Neural cell (in vitro differentiated cells): Measurements from ENCODE around the gene ZNHIT2.

Experiments used
- EP300 ChIP-seq: fragments of 450-650 bp; conservative IDR thresholded peaks from 2 replicates; pipeline ENCODE4 v1.6.1; 2014; ENCODE audit warnings: antibody characterized with exemption, mild to moderate bottlenecking, moderate library complexity; ENCODE audit not compliant: poor library complexity, severe bottlenecking
- EZH2 ChIP-seq: fragments of 200-600, 300-800 bp; shearing (Covaris generic), sonication (generic); IDR thresholded peaks from 2 replicates; pipeline ENCODE4 v1.6.1; 2014; ENCODE audit warnings: antibody characterized with exemption, low read length, borderline replicate concordance, mild to moderate bottlenecking; ENCODE audit not compliant: insufficient read depth, poor library complexity, severe bottlenecking
- MXI1 ChIP-seq: fragments of 450-650 bp; conservative IDR thresholded peaks from 2 replicates; pipeline ENCODE4 v1.6.1; 2014; ENCODE audit warnings: antibody characterized with exemption, mild to moderate bottlenecking; ENCODE audit not compliant: poor library complexity, severe bottlenecking
- POLR2AphosphoS5 ChIP-seq: IDR thresholded peaks from 2 replicates; pipeline ENCODE4 v1.6.1; 2012
- SMC3 ChIP-seq: fragments of 450-650 bp; conservative IDR thresholded peaks from 2 replicates; pipeline ENCODE4 v1.6.1; 2014; ENCODE audit warnings: antibody characterized with exemption, mild to moderate bottlenecking, moderate library complexity; ENCODE audit not compliant: poor library complexity
- TF ChIP-seq, protein P1 (sequence below): fragments of 450-650 bp; IDR thresholded peaks from 2 replicates; pipeline ENCODE4 v1.5.1; 2014; ENCODE audit warnings: antibody characterized with exemption, mild to moderate bottlenecking, moderate library complexity; ENCODE audit not compliant: poor library complexity, severe bottlenecking
- TF ChIP-seq, protein P2 (sequence below): IDR thresholded peaks from 2 replicates; pipeline ENCODE4 v1.6.1; 2012; ENCODE audit warnings: borderline replicate concordance

DNA sequence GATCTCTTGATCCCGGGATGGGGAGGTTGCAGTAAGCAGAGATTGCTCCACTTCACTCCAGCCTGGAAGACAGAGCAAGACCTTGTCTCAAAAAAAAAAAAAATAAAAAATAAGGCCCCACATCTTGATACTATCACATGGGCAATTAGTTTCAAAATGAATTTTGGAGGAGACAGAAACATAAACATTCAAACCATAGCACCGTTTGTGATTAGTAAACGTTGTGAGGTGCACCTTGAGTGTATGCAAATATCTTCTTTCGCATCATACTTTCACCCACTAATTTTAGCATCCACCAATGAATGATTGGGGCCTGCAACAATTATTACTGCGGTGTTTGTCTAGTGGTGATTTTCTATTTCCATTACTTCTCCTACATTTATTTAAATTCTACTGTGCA is 41.5 kb upstream of the ZNHIT2 start:
- TF ChIP-seq, protein P1, sequence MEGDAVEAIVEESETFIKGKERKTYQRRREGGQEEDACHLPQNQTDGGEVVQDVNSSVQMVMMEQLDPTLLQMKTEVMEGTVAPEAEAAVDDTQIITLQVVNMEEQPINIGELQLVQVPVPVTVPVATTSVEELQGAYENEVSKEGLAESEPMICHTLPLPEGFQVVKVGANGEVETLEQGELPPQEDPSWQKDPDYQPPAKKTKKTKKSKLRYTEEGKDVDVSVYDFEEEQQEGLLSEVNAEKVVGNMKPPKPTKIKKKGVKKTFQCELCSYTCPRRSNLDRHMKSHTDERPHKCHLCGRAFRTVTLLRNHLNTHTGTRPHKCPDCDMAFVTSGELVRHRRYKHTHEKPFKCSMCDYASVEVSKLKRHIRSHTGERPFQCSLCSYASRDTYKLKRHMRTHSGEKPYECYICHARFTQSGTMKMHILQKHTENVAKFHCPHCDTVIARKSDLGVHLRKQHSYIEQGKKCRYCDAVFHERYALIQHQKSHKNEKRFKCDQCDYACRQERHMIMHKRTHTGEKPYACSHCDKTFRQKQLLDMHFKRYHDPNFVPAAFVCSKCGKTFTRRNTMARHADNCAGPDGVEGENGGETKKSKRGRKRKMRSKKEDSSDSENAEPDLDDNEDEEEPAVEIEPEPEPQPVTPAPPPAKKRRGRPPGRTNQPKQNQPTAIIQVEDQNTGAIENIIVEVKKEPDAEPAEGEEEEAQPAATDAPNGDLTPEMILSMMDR = no peak
- no peak for TF ChIP-seq MXI1
- TF ChIP-seq, protein P2, sequence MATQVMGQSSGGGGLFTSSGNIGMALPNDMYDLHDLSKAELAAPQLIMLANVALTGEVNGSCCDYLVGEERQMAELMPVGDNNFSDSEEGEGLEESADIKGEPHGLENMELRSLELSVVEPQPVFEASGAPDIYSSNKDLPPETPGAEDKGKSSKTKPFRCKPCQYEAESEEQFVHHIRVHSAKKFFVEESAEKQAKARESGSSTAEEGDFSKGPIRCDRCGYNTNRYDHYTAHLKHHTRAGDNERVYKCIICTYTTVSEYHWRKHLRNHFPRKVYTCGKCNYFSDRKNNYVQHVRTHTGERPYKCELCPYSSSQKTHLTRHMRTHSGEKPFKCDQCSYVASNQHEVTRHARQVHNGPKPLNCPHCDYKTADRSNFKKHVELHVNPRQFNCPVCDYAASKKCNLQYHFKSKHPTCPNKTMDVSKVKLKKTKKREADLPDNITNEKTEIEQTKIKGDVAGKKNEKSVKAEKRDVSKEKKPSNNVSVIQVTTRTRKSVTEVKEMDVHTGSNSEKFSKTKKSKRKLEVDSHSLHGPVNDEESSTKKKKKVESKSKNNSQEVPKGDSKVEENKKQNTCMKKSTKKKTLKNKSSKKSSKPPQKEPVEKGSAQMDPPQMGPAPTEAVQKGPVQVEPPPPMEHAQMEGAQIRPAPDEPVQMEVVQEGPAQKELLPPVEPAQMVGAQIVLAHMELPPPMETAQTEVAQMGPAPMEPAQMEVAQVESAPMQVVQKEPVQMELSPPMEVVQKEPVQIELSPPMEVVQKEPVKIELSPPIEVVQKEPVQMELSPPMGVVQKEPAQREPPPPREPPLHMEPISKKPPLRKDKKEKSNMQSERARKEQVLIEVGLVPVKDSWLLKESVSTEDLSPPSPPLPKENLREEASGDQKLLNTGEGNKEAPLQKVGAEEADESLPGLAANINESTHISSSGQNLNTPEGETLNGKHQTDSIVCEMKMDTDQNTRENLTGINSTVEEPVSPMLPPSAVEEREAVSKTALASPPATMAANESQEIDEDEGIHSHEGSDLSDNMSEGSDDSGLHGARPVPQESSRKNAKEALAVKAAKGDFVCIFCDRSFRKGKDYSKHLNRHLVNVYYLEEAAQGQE = no peak
- no peak for TF ChIP-seq EZH2
- no peak for TF ChIP-seq SMC3
- TF ChIP-seq POLR2AphosphoS5 = no peak
- no peak for TF ChIP-seq EP300
